GM23338 (cell line): Measurements from ENCODE around the gene ANKRD44. TPM values are rescaled to one million over a fixed set of nuclear protein-coding genes. Genes with fewer than 3 reads are reported as not detected.

ENCODE experiments used
- ATAC-seq: fragments of 200-7000 bp; cut with Tn5 transposase; 3 replicates; pipeline ENCODE4 v1.9.1; 2020
- DNase-seq: peaks from one replicate; pipeline ENCODE4 v3.0.0-alpha.2; 2015; ENCODE audit warnings: low spot score
- H2AFZ ChIP-seq: fragments of 200-600 bp; sonication (generic); 2 replicates; pipeline ENCODE4 v1.8.0; 2016; ENCODE audit warnings: antibody characterized with exemption, mild to moderate bottlenecking, moderate library complexity
- H3F3A ChIP-seq: fragments of 200-600 bp; sonication (generic); replicated peaks from 2 replicates; pipeline ENCODE4 v1.8.0; 2017; ENCODE audit warnings: antibody characterized with exemption, mixed run types, low read depth
- H3K27ac ChIP-seq: fragments of 200-600 bp; sonication (generic); 2 replicates; pipeline ENCODE4 v1.6.1; 2016; ENCODE audit warnings: low read depth
- H3K27me3 ChIP-seq: fragments of 200-600 bp; sonication (generic); 2 replicates; pipeline ENCODE4 v1.8.0; 2016; ENCODE audit warnings: mild to moderate bottlenecking, mixed run types, moderate library complexity; ENCODE audit not compliant: insufficient read depth
- H3K36me3 ChIP-seq: fragments of 200-600 bp; sonication (generic); 2 replicates; pipeline ENCODE4 v1.8.0; 2016; ENCODE audit warnings: mild to moderate bottlenecking; ENCODE audit not compliant: insufficient read depth
- H3K4me1 ChIP-seq: fragments of 200-600 bp; sonication (generic); 2 replicates; pipeline ENCODE4 v1.8.0; 2016; ENCODE audit warnings: mild to moderate bottlenecking, moderate library complexity; ENCODE audit not compliant: insufficient read depth
- H3K4me2 ChIP-seq: fragments of 200-600 bp; sonication (generic); 2 replicates; pipeline ENCODE4 v1.7.1; 2017; ENCODE audit warnings: mixed run types
- H3K4me3 ChIP-seq: fragments of 200-600 bp; sonication (generic); 2 replicates; pipeline ENCODE4 v1.6.1; 2016; ENCODE audit warnings: mixed run types
- H3K79me2 ChIP-seq: fragments of 200-600 bp; sonication (generic); replicated peaks from 2 replicates; pipeline ENCODE4 v1.8.0; 2017; ENCODE audit warnings: mild to moderate bottlenecking; ENCODE audit not compliant: insufficient read depth
- H3K9me2 ChIP-seq: fragments of 200-600 bp; sonication (generic); 2 replicates; pipeline ENCODE4 v1.8.0; 2017; ENCODE audit not compliant: insufficient read depth
- H4K20me1 ChIP-seq: fragments of 200-600 bp; sonication (generic); replicated peaks from 2 replicates; pipeline ENCODE4 v1.8.0; 2017; ENCODE audit warnings: mild to moderate bottlenecking; ENCODE audit not compliant: insufficient read depth
- H3K27ac Mint-ChIP-seq: 2 replicates; pipeline ENCODE4 v1.8.0; 2020; ENCODE audit warnings: inconsistent platforms, mild to moderate bottlenecking, moderate library complexity, mixed read lengths
- H3K27me3 Mint-ChIP-seq: 3 replicates; pipeline ENCODE4 v1.8.0; 2022; ENCODE audit warnings: low read depth, mild to moderate bottlenecking, moderate library complexity, mixed read lengths, inconsistent platforms; ENCODE audit not compliant: insufficient read depth, poor library complexity
- H3K36me3 Mint-ChIP-seq: 3 replicates; pipeline ENCODE4 v1.8.0; 2021; ENCODE audit warnings: low read depth, mild to moderate bottlenecking, inconsistent platforms, moderate library complexity, mixed read lengths
- H3K4me1 Mint-ChIP-seq: 3 replicates; pipeline ENCODE4 v1.8.0; 2020; ENCODE audit warnings: mild to moderate bottlenecking, inconsistent platforms, mixed read lengths
- H3K4me3 Mint-ChIP-seq: 3 replicates; pipeline ENCODE4 v1.8.0; 2021; ENCODE audit warnings: moderate library complexity, mild to moderate bottlenecking, inconsistent platforms, mixed read lengths
- H3K9me3 Mint-ChIP-seq: 3 replicates; pipeline ENCODE4 v1.8.0; 2020; ENCODE audit warnings: moderate library complexity, mild to moderate bottlenecking, inconsistent platforms, mixed read lengths
- CREB1 ChIP-seq: fragments of 250-450 bp; sonication (Bioruptor Pico); IDR thresholded peaks from 2 replicates; pipeline ENCODE4 v1.5.0; 2020; ENCODE audit warnings: low read depth, mild to moderate bottlenecking, moderate library complexity
- ETS1 ChIP-seq: IDR thresholded peaks from 2 replicates; pipeline ENCODE4 v1.6.1; 2016; ENCODE audit warnings: antibody characterized with exemption
- EZH2 ChIP-seq: fragments of 200-600 bp; sonication (generic); IDR thresholded peaks from one replicate; pipeline ENCODE4 v1.8.0; 2017; ENCODE audit warnings: antibody characterized with exemption, mild to moderate bottlenecking, low read depth; ENCODE audit not compliant: unreplicated experiment
- EZH2phosphoT487 ChIP-seq: fragments of 200-600 bp; sonication (generic); IDR thresholded peaks from one replicate; pipeline ENCODE4 v1.8.1; 2018; ENCODE audit warnings: antibody characterized with exemption; ENCODE audit not compliant: unreplicated experiment
- JUNB ChIP-seq: IDR thresholded peaks from one replicate; pipeline ENCODE4 v1.6.1; 2016; ENCODE audit warnings: antibody characterized with exemption; ENCODE audit not compliant: unreplicated experiment
- NANOG ChIP-seq: IDR thresholded peaks from 2 replicates; pipeline ENCODE4 v1.6.1; 2016; ENCODE audit warnings: antibody characterized with exemption, borderline replicate concordance
- POLR2AphosphoS5 ChIP-seq: IDR thresholded peaks from 2 replicates; pipeline ENCODE4 v1.6.1; 2016; ENCODE audit warnings: antibody characterized with exemption, low read depth
- STAT1 ChIP-seq: IDR thresholded peaks from one replicate; pipeline ENCODE4 v1.6.1; 2016; ENCODE audit warnings: antibody characterized with exemption; ENCODE audit not compliant: unreplicated experiment
- ZNF114 ChIP-seq: fragments of 250-450 bp; sonication (Bioruptor Pico); IDR thresholded peaks from 2 replicates; pipeline ENCODE4 v1.5.0; 2020; ENCODE audit warnings: mild to moderate bottlenecking, moderate library complexity
- ZNF331 ChIP-seq: fragments of 250-450 bp; sonication (Bioruptor Pico); IDR thresholded peaks from 2 replicates; pipeline ENCODE4 v1.5.0; 2020; ENCODE audit warnings: low read depth, mild to moderate bottlenecking, moderate library complexity
- ZNF462 ChIP-seq: fragments of 250-450 bp; sonication (Bioruptor Pico); IDR thresholded peaks from 2 replicates; pipeline ENCODE4 v1.5.0; 2020; ENCODE audit warnings: mild to moderate bottlenecking, moderate library complexity
- polyA plus RNA-seq: library from polyadenylated mRNA; unstranded; fragments of >200 nt; fragmentation: Nextera tagmentation; extraction: Ambion mirVana; gene quantifications from 2 replicates; pipeline ENCODE4 v1.2.1, GENCODE V29; 2016
- total RNA-seq: library from RNA; depleted of rRNA; stranded (reverse); fragments of >200 nt; shearing (Covaris generic); gene quantifications from 2 replicates; pipeline ENCODE4 v1.2.3, GENCODE V29; 2014
- TF ChIP-seq, protein P1 (sequence below), 2 experiments: fragments of 200-600 bp in 1 of 2; sonication (generic) in 1 of 2; conservative IDR thresholded peaks; 2 replicates each; pipeline versions ENCODE4 v1.5.1 to v1.6.1; 2016 to 2017; ENCODE audit warnings: antibody characterized with exemption in 2 of 2, low read depth in 2 of 2, mild to moderate bottlenecking in 2 of 2, moderate library complexity in 1 of 2
- TF ChIP-seq, protein P2 (sequence below): IDR thresholded peaks from one replicate; pipeline ENCODE4 v1.6.1; 2018; ENCODE audit warnings: antibody characterized with exemption; ENCODE audit not compliant: unreplicated experiment

The ANKRD44 gene
- total and polyA plus RNA-seq, 2 experiments from 2014 or later: 0.44 to 0.56 TPM

- Mint-ChIP-seq H3K4me1 (no peaks in the 10 kb centered on the region), H3K27me3 (no peaks in the 10 kb centered on the region)
Observed at GRCh38 chr2:197072533-197072932, 238.0 kb downstream of the ANKRD44 start.

More at GRCh38 chr2:197072533-197072932, 238.0 kb downstream of the ANKRD44 start:
- Mint-ChIP-seq H3K27ac (no peak overlapping the region), H3K9me3 (peaks cover 3% of the 10 kb centered on the region; the same call in 1 of the 3 replicates), H3K4me3 (no peak overlapping the region), H3K36me3 (no peaks in the 10 kb centered on the region)
- Histone ChIP-seq H3K27me3 (no peaks in the 10 kb centered on the region), H4K20me1 (no peaks in the 10 kb centered on the region), H3K36me3 (no peaks in the 10 kb centered on the region), H3K4me2 (no peak overlapping the region), H3K4me3 (no peak overlapping the region), H3F3A (no peaks in the 10 kb centered on the region), H3K27ac (no peak overlapping the region), H3K9me2 (no peaks in the 10 kb centered on the region), H2AFZ (no peak overlapping the region), H3K79me2 (no peaks in the 10 kb centered on the region), H3K4me1 (no peaks in the 10 kb centered on the region)
- no peak for ATAC-seq
- no peak for DNase-seq
- TF ChIP-seq ETS1: no peak
- no peak for TF ChIP-seq JUNB
- TF ChIP-seq ZNF114 (CRISPR knock-in tag): no peak
- TF ChIP-seq, protein P1, sequence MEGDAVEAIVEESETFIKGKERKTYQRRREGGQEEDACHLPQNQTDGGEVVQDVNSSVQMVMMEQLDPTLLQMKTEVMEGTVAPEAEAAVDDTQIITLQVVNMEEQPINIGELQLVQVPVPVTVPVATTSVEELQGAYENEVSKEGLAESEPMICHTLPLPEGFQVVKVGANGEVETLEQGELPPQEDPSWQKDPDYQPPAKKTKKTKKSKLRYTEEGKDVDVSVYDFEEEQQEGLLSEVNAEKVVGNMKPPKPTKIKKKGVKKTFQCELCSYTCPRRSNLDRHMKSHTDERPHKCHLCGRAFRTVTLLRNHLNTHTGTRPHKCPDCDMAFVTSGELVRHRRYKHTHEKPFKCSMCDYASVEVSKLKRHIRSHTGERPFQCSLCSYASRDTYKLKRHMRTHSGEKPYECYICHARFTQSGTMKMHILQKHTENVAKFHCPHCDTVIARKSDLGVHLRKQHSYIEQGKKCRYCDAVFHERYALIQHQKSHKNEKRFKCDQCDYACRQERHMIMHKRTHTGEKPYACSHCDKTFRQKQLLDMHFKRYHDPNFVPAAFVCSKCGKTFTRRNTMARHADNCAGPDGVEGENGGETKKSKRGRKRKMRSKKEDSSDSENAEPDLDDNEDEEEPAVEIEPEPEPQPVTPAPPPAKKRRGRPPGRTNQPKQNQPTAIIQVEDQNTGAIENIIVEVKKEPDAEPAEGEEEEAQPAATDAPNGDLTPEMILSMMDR (conservative IDR thresholded peaks at IDR 0.05; ENCODE audit: low read depth in 2 of 2): no peak
- no peak for TF ChIP-seq POLR2AphosphoS5
- TF ChIP-seq ZNF331 (CRISPR knock-in tag): no peak
- TF ChIP-seq, protein P2, sequence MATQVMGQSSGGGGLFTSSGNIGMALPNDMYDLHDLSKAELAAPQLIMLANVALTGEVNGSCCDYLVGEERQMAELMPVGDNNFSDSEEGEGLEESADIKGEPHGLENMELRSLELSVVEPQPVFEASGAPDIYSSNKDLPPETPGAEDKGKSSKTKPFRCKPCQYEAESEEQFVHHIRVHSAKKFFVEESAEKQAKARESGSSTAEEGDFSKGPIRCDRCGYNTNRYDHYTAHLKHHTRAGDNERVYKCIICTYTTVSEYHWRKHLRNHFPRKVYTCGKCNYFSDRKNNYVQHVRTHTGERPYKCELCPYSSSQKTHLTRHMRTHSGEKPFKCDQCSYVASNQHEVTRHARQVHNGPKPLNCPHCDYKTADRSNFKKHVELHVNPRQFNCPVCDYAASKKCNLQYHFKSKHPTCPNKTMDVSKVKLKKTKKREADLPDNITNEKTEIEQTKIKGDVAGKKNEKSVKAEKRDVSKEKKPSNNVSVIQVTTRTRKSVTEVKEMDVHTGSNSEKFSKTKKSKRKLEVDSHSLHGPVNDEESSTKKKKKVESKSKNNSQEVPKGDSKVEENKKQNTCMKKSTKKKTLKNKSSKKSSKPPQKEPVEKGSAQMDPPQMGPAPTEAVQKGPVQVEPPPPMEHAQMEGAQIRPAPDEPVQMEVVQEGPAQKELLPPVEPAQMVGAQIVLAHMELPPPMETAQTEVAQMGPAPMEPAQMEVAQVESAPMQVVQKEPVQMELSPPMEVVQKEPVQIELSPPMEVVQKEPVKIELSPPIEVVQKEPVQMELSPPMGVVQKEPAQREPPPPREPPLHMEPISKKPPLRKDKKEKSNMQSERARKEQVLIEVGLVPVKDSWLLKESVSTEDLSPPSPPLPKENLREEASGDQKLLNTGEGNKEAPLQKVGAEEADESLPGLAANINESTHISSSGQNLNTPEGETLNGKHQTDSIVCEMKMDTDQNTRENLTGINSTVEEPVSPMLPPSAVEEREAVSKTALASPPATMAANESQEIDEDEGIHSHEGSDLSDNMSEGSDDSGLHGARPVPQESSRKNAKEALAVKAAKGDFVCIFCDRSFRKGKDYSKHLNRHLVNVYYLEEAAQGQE: no peak
- TF ChIP-seq ZNF462 (CRISPR knock-in tag): no peak
- TF ChIP-seq STAT1: no peak
- TF ChIP-seq CREB1: no peak
- TF ChIP-seq EZH2: no peak
- TF ChIP-seq EZH2phosphoT487: no peak
- no peak for TF ChIP-seq NANOG
